ENCODE data around the gene SLC6A18. TPM values are rescaled to one million over a fixed set of nuclear protein-coding genes. Genes with fewer than 3 reads are reported as not detected.

SLC6A18 gene
- total and polyA plus RNA-seq, 2 of the 13 experiments (the other 11 are each of a cell fraction or from before 2014, with no cell fraction given): not detected

DNA sequence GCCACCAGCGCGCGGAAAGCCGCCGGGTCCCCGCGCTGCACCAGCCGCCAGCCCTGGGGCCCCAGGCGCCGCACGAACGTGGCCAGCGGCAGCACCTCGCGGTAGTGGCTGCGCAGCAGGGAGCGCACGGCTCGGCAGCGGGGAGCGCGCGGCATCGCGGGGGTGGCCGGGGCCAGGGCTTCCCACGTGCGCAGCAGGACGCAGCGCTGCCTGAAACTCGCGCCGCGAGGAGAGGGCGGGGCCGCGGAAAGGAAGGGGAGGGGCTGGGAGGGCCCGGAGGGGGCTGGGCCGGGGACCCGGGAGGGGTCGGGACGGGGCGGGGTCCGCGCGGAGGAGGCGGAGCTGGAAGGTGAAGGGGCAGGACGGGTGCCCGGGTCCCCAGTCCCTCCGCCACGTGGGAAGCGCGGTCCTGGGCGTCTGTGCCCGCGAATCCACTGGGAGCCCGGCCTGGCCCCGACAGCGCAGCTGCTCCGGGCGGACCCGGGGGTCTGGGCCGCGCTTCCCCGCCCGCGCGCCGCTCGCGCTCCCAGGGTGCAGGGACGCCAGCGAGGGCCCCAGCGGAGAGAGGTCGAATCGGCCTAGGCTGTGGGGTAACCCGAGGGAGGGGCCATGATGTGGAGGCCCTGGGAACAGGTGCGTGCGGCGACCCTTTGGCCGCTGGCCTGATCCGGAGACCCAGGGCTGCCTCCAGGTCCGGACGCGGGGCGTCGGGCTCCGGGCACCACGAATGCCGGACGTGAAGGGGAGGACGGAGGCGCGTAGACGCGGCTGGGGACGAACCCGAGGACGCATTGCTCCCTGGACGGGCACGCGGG is 69.9 kb downstream of the SLC6A18 start, which contains the start of gene TERT (continued):
- TF ChIP-seq HMGXB3 (CRISPR knock-in tag; IDR thresholded peaks at IDR 0.05; ENCODE audit: borderline replicate concordance) (no peak), YEATS2 (CRISPR knock-in tag; IDR thresholded peaks at IDR 0.05; ENCODE audit: borderline replicate concordance) (no peak), ZMAT3 (CRISPR knock-in tag; conservative IDR thresholded peaks at IDR 0.05) (no peak), DNMT3B (CRISPR knock-in tag; conservative IDR thresholded peaks at IDR 0.05) (no peak), ZNF367 (CRISPR knock-in tag; IDR thresholded peaks at IDR 0.05; ENCODE audit: borderline replicate concordance) (no peak), ZFP91 (CRISPR knock-in tag; IDR thresholded peaks at IDR 0.05; ENCODE audit: borderline replicate concordance) (no peak), ZBTB49 (CRISPR knock-in tag; IDR thresholded peaks at IDR 0.05; ENCODE audit: borderline replicate concordance) (no peak), ESRRA (CRISPR knock-in tag; IDR thresholded peaks at IDR 0.05; ENCODE audit: low read depth) (no peak), JUN (CRISPR knock-in tag; IDR thresholded peaks at IDR 0.05) (no peak), ZNF205 (CRISPR knock-in tag; IDR thresholded peaks at IDR 0.05) (no peak), SRSF1 (optimal IDR thresholded peaks at IDR 0.05; ENCODE audit: low read depth, low read length) (no peak), PCBP2 (optimal IDR thresholded peaks at IDR 0.05; ENCODE audit: low read depth, low read length, poor library complexity, severe bottlenecking) (no peak), MTF1 (CRISPR knock-in tag; IDR thresholded peaks at IDR 0.05) (no peak), GPBP1L1 (CRISPR knock-in tag; IDR thresholded peaks at IDR 0.05) (no peak), CBX2 (IDR thresholded peaks at IDR 0.05; ENCODE audit: low read depth, low read length) (no peak), CBX2 (CRISPR knock-in tag; IDR thresholded peaks at IDR 0.05; ENCODE audit: low read depth) (no peak)
- TF ChIP-seq, protein P1, sequence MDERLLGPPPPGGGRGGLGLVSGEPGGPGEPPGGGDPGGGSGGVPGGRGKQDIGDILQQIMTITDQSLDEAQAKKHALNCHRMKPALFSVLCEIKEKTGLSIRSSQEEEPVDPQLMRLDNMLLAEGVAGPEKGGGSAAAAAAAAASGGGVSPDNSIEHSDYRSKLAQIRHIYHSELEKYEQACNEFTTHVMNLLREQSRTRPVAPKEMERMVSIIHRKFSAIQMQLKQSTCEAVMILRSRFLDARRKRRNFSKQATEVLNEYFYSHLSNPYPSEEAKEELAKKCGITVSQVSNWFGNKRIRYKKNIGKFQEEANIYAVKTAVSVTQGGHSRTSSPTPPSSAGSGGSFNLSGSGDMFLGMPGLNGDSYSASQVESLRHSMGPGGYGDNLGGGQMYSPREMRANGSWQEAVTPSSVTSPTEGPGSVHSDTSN (CRISPR knock-in tag; IDR thresholded peaks at IDR 0.05): no peak
- TF ChIP-seq, protein P2, sequence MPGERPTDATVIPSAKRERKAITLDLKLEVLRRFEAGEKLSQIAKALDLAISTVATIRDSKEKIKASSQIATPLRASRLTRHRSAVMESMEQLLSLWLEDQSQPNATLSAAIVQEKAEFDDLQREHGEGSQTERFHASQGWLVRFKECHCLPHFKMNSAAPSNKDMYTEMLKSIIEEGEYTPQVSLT (CRISPR knock-in tag; IDR thresholded peaks at IDR 0.05; ENCODE audit: borderline replicate concordance, low read depth): no peak

Measured in HepG2 (cell line).